ENCODE measurements around the gene PIH1D2. TPM values are rescaled to one million over a fixed set of nuclear protein-coding genes. Genes with fewer than 3 reads are reported as not detected.

The PIH1D2 gene
- total and polyA plus RNA-seq, 9 of the 15 experiments (the other 6 are each of a cell fraction or from before 2014, with no cell fraction given) = 1.5 to 5.4 (median 3.0) TPM

DNA sequence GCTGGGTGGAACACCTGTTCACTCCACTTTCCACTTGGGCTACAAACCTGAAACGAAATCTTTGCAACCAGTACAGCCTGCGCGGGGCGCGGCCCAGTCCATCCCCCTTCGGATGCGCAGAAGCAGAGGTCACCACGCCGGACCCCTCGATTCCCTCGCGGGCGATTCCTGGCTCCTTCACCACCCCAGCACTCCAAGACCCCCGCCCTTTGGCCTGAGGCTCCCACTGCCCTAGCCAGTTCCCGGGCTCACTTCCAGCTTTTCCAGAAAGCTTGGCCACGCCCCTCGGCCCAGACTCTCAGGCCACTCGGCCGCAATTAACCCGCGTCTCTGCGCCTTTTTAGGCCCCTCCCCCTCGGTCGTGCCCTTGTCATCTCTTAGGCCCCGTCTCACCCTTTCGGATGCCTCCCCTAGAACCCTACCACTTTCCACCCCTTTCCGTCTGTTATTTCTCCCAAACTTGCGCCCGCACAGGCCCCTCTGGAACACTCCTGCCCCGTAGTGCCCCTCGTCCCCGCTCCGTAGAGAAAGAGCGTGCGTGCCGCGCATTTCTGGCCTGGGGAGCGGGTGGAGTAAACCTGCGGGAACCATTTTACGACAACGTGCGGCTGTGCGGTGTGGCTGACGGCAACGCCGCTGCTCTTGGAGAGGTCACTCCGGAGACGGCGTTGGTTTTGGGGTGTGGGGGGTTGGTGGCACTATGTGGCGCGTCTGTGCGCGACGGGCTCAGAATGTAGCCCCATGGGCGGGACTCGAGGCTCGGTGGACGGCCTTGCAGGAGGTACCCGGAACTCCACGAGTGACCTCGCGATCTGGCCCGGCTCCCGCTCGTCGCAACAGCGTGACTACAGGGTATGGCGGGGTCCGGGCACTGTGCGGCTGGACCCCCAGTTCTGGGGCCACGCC, 48.8 kb downstream of the PIH1D2 start, which contains the start of gene DLAT (continued):
- peak; percentile 78 to 90; a peak in 3 of 4 replicates for TF ChIP-seq FOXK2 (conservative IDR thresholded peaks at IDR 0.05 in 1 of 2, IDR thresholded peaks at IDR 0.05 in 1 of 2; ENCODE audit: low read depth in 2 of 2)
- TF ChIP-seq, protein P1, sequence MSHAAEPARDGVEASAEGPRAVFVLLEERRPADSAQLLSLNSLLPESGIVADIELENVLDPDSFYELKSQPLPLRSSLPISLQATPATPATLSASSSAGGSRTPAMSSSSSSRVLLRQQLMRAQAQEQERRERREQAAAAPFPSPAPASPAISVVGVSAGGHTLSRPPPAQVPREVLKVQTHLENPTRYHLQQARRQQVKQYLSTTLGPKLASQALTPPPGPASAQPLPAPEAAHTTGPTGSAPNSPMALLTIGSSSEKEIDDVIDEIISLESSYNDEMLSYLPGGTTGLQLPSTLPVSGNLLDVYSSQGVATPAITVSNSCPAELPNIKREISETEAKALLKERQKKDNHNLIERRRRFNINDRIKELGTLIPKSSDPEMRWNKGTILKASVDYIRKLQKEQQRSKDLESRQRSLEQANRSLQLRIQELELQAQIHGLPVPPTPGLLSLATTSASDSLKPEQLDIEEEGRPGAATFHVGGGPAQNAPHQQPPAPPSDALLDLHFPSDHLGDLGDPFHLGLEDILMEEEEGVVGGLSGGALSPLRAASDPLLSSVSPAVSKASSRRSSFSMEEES (CRISPR knock-in tag; IDR thresholded peaks at IDR 0.05) = no peak
- TF ChIP-seq, protein P2, sequence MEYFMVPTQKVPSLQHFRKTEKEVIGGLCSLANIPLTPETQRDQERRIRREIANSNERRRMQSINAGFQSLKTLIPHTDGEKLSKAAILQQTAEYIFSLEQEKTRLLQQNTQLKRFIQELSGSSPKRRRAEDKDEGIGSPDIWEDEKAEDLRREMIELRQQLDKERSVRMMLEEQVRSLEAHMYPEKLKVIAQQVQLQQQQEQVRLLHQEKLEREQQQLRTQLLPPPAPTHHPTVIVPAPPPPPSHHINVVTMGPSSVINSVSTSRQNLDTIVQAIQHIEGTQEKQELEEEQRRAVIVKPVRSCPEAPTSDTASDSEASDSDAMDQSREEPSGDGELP (CRISPR knock-in tag; IDR thresholded peaks at IDR 0.05; ENCODE audit: borderline replicate concordance) = peak; percentile 73; the same call in 1 of the 2 replicates
- TF ChIP-seq ZNF444 (CRISPR knock-in tag; IDR thresholded peaks at IDR 0.05) = 0 out of 2 replicates have a peak, but pooled peaks have one; percentile 33
- TF ChIP-seq MBD2 (IDR thresholded peaks at IDR 0.05; ENCODE audit: borderline replicate concordance, low read depth) = peak; percentile 83; the same call in 1 of the 2 replicates
- peak; percentile 32; the same call in 1 of the 2 replicates for TF ChIP-seq ZSCAN32 (CRISPR knock-in tag; IDR thresholded peaks at IDR 0.05)
- TF ChIP-seq ZNF717 (CRISPR knock-in tag; IDR thresholded peaks at IDR 0.05) = no peak
- TF ChIP-seq MAX (CRISPR knock-in tag; IDR thresholded peaks at IDR 0.05) = peak; percentile 83
- peak; percentile 89 for TF ChIP-seq PML (IDR thresholded peaks at IDR 0.05; ENCODE audit: low read length)
- TF ChIP-seq RBM34 (IDR thresholded peaks at IDR 0.05; ENCODE audit: borderline replicate concordance, insufficient read depth, low read length) = no peak
- no peak for TF ChIP-seq NFXL1 (CRISPR knock-in tag; IDR thresholded peaks at IDR 0.05)
- TF ChIP-seq POLR3A (IDR thresholded peaks at IDR 0.05; ENCODE audit: borderline replicate concordance, extremely low read depth, insufficient read depth, insufficient read length) = no peak
- 0 out of 4 replicates have a peak, but pooled peaks of 1 of the 2 experiments have one; percentile 2 for TF ChIP-seq RCOR1 (IDR thresholded peaks at IDR 0.05; ENCODE audit: borderline replicate concordance in 1 of 2, low read depth in 2 of 2, low read length in 2 of 2)
- no peak for TF ChIP-seq ZNF324 (CRISPR knock-in tag; IDR thresholded peaks at IDR 0.05)
- TF ChIP-seq ILK (tag; IDR thresholded peaks at IDR 0.05; ENCODE audit: borderline replicate concordance, low read depth) = no peak
- TF ChIP-seq NR2C1 (IDR thresholded peaks at IDR 0.05) = peak; percentile 83
- TF ChIP-seq NR2C1 (tag; IDR thresholded peaks at IDR 0.05) = peak; percentile 82
- no peak for TF ChIP-seq HMG20B (CRISPR knock-in tag; IDR thresholded peaks at IDR 0.05)
- peak; percentile 91 for TF ChIP-seq SAP30 (IDR thresholded peaks at IDR 0.05; ENCODE audit: borderline replicate concordance, insufficient read depth, low read depth, low read length, poor library complexity, severe bottlenecking)
- peak; percentile 58 for TF ChIP-seq NFIC (IDR thresholded peaks at IDR 0.05)
- TF ChIP-seq ZNF584 (CRISPR knock-in tag; IDR thresholded peaks at IDR 0.05; ENCODE audit: low read depth) = 0 out of 2 replicates have a peak, but pooled peaks have one; percentile 49
- TF ChIP-seq HDAC1 (IDR thresholded peaks at IDR 0.05) = peak in 1 of 2 experiments; percentile 92; a peak in 2 of 4 replicates
